Endothelial cell of umbilical vein (primary cell): Measurements from ENCODE around the gene VANGL1. TPM values are rescaled to one million over a fixed set of nuclear protein-coding genes. Genes with fewer than 3 reads are reported as not detected.

Experiments
- BruUV-seq: library from RNA; stranded (reverse); fragments of 400-500 nt; replicated peaks from 2 replicates; lab custom pipeline; 2021; lab: Mats Ljungman, UMichigan
- CTCF ChIA-PET: fragments of 300-600, 350-600 bp; sonication (Branson Sonifier 250); formaldehyde crosslinking; loops from one replicate; lab custom pipeline; 2021; ENCODE audit warnings: antibody characterized with exemption, inconsistent platforms; lab: Charles Lee
- POLR2A ChIA-PET: fragments of 300-600, 350-600 bp; sonication (Branson Sonifier 250); formaldehyde crosslinking; loops from one replicate; lab custom pipeline; 2021; ENCODE audit warnings: antibody characterized with exemption, inconsistent platforms; lab: Charles Lee
- DNase-seq: peaks from one replicate; pipeline ENCODE4 v3.0.0-alpha.2; 2011; ENCODE audit warnings: low read depth, low spot score
- FAIRE-seq: peaks from 2 replicates; lab custom pipeline; 2011; peaks lifted over from hg19 to GRCh38; lab: Jason Lieb, UNC
- H2AFZ ChIP-seq: 2 replicates; pipeline ENCODE4 v1.6.0; 2012; ENCODE audit warnings: low read depth, low read length, control low read depth, inconsistent platforms
- H3K27ac ChIP-seq: 2 replicates; pipeline ENCODE4 v1.5.1; 2011; ENCODE audit warnings: low read depth, mild to moderate bottlenecking, control low read depth, low read length, moderate library complexity; ENCODE audit not compliant: insufficient read depth
- H3K27me3 ChIP-seq, 2 experiments: 2 replicates each; pipeline versions ENCODE4 v1.6.0 to v1.6.1; 2011; ENCODE audit warnings: low read length in 2 of 2, mixed read lengths in 1 of 2; ENCODE audit not compliant: control insufficient read depth in 2 of 2, insufficient read depth in 2 of 2
- H3K36me3 ChIP-seq, 2 experiments: 2 replicates in 1 of 2; 3 replicates in 1 of 2; pipeline ENCODE4 v1.5.1; 2011; ENCODE audit warnings: low read length in 2 of 2, mild to moderate bottlenecking in 1 of 2, moderate library complexity in 1 of 2; ENCODE audit not compliant: control insufficient read depth in 2 of 2, insufficient read depth in 2 of 2; ENCODE audit errors: extremely low read depth in 1 of 2
- H3K4me1 ChIP-seq: 3 replicates; pipeline ENCODE4 v1.5.1; 2011; ENCODE audit warnings: mild to moderate bottlenecking, low read length; ENCODE audit not compliant: control insufficient read depth, insufficient read depth; ENCODE audit errors: extremely low read depth
- H3K4me2 ChIP-seq: 2 replicates; pipeline ENCODE4 v1.6.1; 2011; ENCODE audit warnings: low read length, control low read depth, mixed read lengths; ENCODE audit not compliant: insufficient read depth
- H3K4me3 ChIP-seq, 3 experiments: fragments of 200-600 bp in 1 of 3; sonication (generic), shearing (Covaris generic) in 1 of 3; replicated peaks in 1 of 3; 2 replicates each; pipeline ENCODE4 v1.5.1; 2011 to 2016; ENCODE audit warnings: control low read depth in 3 of 3, low read length in 3 of 3, mild to moderate bottlenecking in 2 of 3, inconsistent platforms in 1 of 3, low read depth in 1 of 3, moderate library complexity in 1 of 3; ENCODE audit not compliant: insufficient read depth in 1 of 3
- H3K79me2 ChIP-seq: 2 replicates; pipeline ENCODE4 v1.6.0; 2012; ENCODE audit warnings: low read length, inconsistent platforms; ENCODE audit not compliant: control insufficient read depth, insufficient read depth
- H3K9ac ChIP-seq: replicated peaks from 2 replicates; pipeline ENCODE3; 2011; ENCODE audit warnings: low read length, control low read depth; ENCODE audit not compliant: insufficient read depth; ENCODE audit errors: extremely low read depth
- H3K9me1 ChIP-seq: replicated peaks from 3 replicates; pipeline ENCODE4 v1.6.0; 2011; ENCODE audit warnings: mild to moderate bottlenecking, low read length; ENCODE audit not compliant: control insufficient read depth, insufficient read depth; ENCODE audit errors: extremely low read depth
- H3K9me3 ChIP-seq: replicated peaks from 2 replicates; pipeline ENCODE4 v1.5.1; 2012; ENCODE audit warnings: low read length, inconsistent platforms; ENCODE audit not compliant: control insufficient read depth, insufficient read depth
- H4K20me1 ChIP-seq: replicated peaks from 2 replicates; pipeline ENCODE3; 2011; ENCODE audit warnings: mild to moderate bottlenecking, low read length; ENCODE audit not compliant: control insufficient read depth, insufficient read depth; ENCODE audit errors: extremely low read depth
- EZH2 ChIP-seq: IDR thresholded peaks from 2 replicates; pipeline ENCODE4 v1.6.1; 2012; ENCODE audit warnings: borderline replicate concordance, low read depth, mild to moderate bottlenecking, moderate library complexity, low read length, inconsistent platforms; ENCODE audit not compliant: severe bottlenecking
- FOS ChIP-seq: IDR thresholded peaks from 2 replicates; pipeline ENCODE4 v1.6.1; 2011; ENCODE audit warnings: mild to moderate bottlenecking, low read length, moderate library complexity, borderline replicate concordance; ENCODE audit not compliant: insufficient read depth
- GATA2 ChIP-seq: IDR thresholded peaks from 2 replicates; pipeline ENCODE4 v1.7.0; 2011; ENCODE audit warnings: low read depth, mild to moderate bottlenecking, moderate library complexity, mixed read lengths, low read length; ENCODE audit not compliant: insufficient read length, insufficient read depth
- JUN ChIP-seq: IDR thresholded peaks from 2 replicates; pipeline ENCODE4 v1.6.1; 2011; ENCODE audit warnings: borderline replicate concordance, low read depth; ENCODE audit not compliant: insufficient read length, insufficient read depth
- MYC ChIP-seq: IDR thresholded peaks from one replicate; pipeline ENCODE4 v1.6.1; 2011; ENCODE audit warnings: mild to moderate bottlenecking, low read depth, low read length
- POLR2A ChIP-seq: IDR thresholded peaks from 2 replicates; pipeline ENCODE4 v1.6.1; 2012; ENCODE audit warnings: low read depth, mild to moderate bottlenecking, control low read depth, low read length
- POLR2AphosphoS5 ChIP-seq: IDR thresholded peaks from 2 replicates; pipeline ENCODE4 v1.6.1; 2012; ENCODE audit warnings: low read depth, mild to moderate bottlenecking, control low read depth, low read length, moderate library complexity; ENCODE audit not compliant: insufficient read depth
- dilution Hi-C: fragments of 300-500 bp; cut with MboI; formaldehyde crosslinking; loops from one replicate; pipeline ENCODE4 v1.15.0; 2019; ENCODE audit warnings: low sequenced_read_pairs; ENCODE audit not compliant: extremely low pct_ligation_motif_present
- intact Hi-C: fragments of 100-400 bp; cut with micrococcal nuclease; formaldehyde crosslinking; loops from one replicate; pipeline ENCODE4 v1.10.0; 2022
- polyA plus RNA-seq, 4 experiments: library from polyadenylated mRNA; depleted of rRNA in 3 of 4; stranded (reverse) in 3 of 4; unstranded in 1 of 4; fragments of >200 nt; gene quantifications; 2 replicates each; pipeline versions ENCODE4 v1.2.1 to v1.2.3, GENCODE V29; 2011 to 2012; ENCODE audit warnings: missing spikeins in 1 of 4
- total RNA-seq: library from RNA; stranded (reverse); gene quantifications from 2 replicates; pipeline ENCODE4 v1.2.3, GENCODE V29; 2021
- TF ChIP-seq, protein P1 (sequence below): IDR thresholded peaks from 2 replicates; pipeline ENCODE4 v1.6.1; 2011; ENCODE audit not compliant: insufficient read depth, insufficient read length
- TF ChIP-seq, protein P2 (sequence below), 2 donors: IDR thresholded peaks; 1 replicate in 1 of 2; 2 replicates in 1 of 2; pipeline ENCODE4 v1.5.1; 2011; ENCODE audit warnings: low read length in 2 of 2, mild to moderate bottlenecking in 2 of 2, moderate library complexity in 2 of 2, control low read depth in 1 of 2, inconsistent platforms in 1 of 2, low read depth in 1 of 2; ENCODE audit not compliant: insufficient read depth in 1 of 2; ENCODE audit errors: extremely low read depth in 1 of 2

VANGL1 gene
- total and polyA plus RNA-seq, 2 donors (not counting 3 experiments of a cell fraction or from before 2014, with no cell fraction given) = 15.0 to 24.8 TPM

DNA sequence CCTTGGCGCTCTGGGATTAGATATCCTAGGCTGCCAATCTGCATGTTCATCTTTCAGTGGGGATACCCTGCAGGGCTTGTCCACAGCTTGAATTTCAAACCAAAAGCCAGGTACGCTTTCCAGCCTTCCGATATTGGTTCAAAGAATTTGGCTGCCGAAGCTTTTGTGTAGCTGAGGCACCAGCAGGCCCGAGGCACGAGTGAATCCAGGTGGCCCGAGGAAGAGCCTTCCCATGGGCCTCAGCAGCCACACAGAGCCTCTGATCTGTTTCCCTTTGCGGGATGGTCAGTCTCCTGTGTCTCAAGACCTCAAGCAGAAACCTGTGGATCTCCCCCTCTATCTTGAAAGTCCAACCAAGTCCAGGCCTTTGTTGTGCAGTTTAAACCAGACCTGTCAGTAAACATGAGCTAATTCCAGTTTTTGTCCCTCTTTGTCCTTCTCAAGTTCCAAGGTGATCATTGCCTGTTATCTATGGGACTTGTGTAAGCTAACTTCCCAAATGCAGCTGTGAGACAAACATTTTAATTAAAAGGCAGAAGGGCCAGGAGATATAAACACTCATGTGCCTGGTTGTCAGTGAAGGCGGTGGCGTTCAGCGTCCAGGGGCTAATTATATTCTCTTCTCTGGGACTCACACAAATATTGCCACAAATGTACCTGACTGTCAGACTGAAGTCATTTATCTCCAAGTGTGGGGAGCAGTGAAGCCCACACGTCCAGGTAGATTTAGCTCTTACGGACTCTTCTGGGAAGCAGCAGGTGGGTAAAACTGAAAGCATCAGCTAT, 30.6 kb downstream of the VANGL1 start:
- no TSS peak for BruUV-seq
- H3K27me3 ChIP-seq = no peaks in the 10 kb centered on the region
- no peak for FAIRE-seq
- H2AFZ ChIP-seq = no peak overlapping the region
- no peak overlapping the region for H3K9ac ChIP-seq
- dilution Hi-C loops = no loop called here
- intact Hi-C loops = no loop called here
- H4K20me1 ChIP-seq = no peaks in the 10 kb centered on the region
- no peak overlapping the region for H3K4me2 ChIP-seq
- no peaks in the 10 kb centered on the region for H3K9me3 ChIP-seq
- ChIA-PET POLR2A (no interaction called here), CTCF (interaction anchor here (0.6 to 1.3 kb wide), 3 partner anchors 9 to 64 kb away, joined by 3 to 4 read pairs (median 4); no protein-coding TSS in a partner anchor)
- H3K4me3 ChIP-seq = no peak overlapping the region
- no peak overlapping the region for H3K27ac ChIP-seq
- H3K9me1 ChIP-seq = no peaks in the 10 kb centered on the region
- no peaks in the 10 kb centered on the region for H3K36me3 ChIP-seq
- DNase-seq = no peak
- TF ChIP-seq FOS = no peak
- no peak for TF ChIP-seq JUN
- TF ChIP-seq, protein P1, sequence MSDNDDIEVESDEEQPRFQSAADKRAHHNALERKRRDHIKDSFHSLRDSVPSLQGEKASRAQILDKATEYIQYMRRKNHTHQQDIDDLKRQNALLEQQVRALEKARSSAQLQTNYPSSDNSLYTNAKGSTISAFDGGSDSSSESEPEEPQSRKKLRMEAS = no peak
- no peak for TF ChIP-seq POLR2A
- TF ChIP-seq POLR2AphosphoS5 = no peak
- TF ChIP-seq GATA2 = no peak
- TF ChIP-seq, protein P2, sequence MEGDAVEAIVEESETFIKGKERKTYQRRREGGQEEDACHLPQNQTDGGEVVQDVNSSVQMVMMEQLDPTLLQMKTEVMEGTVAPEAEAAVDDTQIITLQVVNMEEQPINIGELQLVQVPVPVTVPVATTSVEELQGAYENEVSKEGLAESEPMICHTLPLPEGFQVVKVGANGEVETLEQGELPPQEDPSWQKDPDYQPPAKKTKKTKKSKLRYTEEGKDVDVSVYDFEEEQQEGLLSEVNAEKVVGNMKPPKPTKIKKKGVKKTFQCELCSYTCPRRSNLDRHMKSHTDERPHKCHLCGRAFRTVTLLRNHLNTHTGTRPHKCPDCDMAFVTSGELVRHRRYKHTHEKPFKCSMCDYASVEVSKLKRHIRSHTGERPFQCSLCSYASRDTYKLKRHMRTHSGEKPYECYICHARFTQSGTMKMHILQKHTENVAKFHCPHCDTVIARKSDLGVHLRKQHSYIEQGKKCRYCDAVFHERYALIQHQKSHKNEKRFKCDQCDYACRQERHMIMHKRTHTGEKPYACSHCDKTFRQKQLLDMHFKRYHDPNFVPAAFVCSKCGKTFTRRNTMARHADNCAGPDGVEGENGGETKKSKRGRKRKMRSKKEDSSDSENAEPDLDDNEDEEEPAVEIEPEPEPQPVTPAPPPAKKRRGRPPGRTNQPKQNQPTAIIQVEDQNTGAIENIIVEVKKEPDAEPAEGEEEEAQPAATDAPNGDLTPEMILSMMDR (IDR thresholded peaks at IDR 0.05; ENCODE audit: extremely low read depth in 1 of 2, insufficient read depth in 1 of 2, low read depth in 1 of 2, low read length in 2 of 2) = no peak
- no peak for TF ChIP-seq EZH2
- no peak for TF ChIP-seq MYC
- peaks cover 4% of the 10 kb centered on the region for H3K79me2 ChIP-seq
- peaks cover 9% of the 10 kb centered on the region for H3K4me1 ChIP-seq
